GM12878 (cell line): ENCODE results near the gene MGLL. TPM values are rescaled to one million over a fixed set of nuclear protein-coding genes. Genes with fewer than 3 reads are reported as not detected.

Experiments used
- ATF2 ChIP-seq: IDR thresholded peaks from 2 replicates; pipeline ENCODE4 v1.6.1; 2012; ENCODE audit warnings: low read length, inconsistent platforms
- CEBPZ ChIP-seq: fragments of 150-350 bp; IDR thresholded peaks from 2 replicates; pipeline ENCODE4 v1.6.1; 2016; ENCODE audit warnings: low read depth, low read length
- MYB ChIP-seq: fragments of 150-350 bp; IDR thresholded peaks from 2 replicates; pipeline ENCODE4 v1.6.1; 2014; ENCODE audit warnings: mild to moderate bottlenecking, low read depth, low read length, borderline replicate concordance
- NFYB ChIP-seq: IDR thresholded peaks from 2 replicates; pipeline ENCODE4 v1.6.1; 2011; ENCODE audit warnings: low read depth, mild to moderate bottlenecking, low read length, improper control_type of control experiment, moderate library complexity; ENCODE audit not compliant: insufficient read depth
- POU2F2 ChIP-seq: IDR thresholded peaks from 3 replicates; pipeline ENCODE4 v1.6.1; 2011; ENCODE audit warnings: low read depth, mild to moderate bottlenecking, low read length, borderline replicate concordance
- REST ChIP-seq: IDR thresholded peaks from 2 replicates; pipeline ENCODE4 v1.6.1; 2012; ENCODE audit warnings: mild to moderate bottlenecking, low read depth, low read length
- SRF ChIP-seq, 2 experiments: IDR thresholded peaks; 2 replicates each; pipeline ENCODE4 v1.6.1; 2011; ENCODE audit warnings: low read depth in 2 of 2, low read length in 2 of 2, mild to moderate bottlenecking in 1 of 2, moderate library complexity in 1 of 2
- USF1 ChIP-seq: IDR thresholded peaks from 2 replicates; pipeline ENCODE4 v1.6.1; 2011; ENCODE audit warnings: borderline replicate concordance, low read depth, mild to moderate bottlenecking, moderate library complexity, mixed read lengths, low read length; ENCODE audit not compliant: insufficient read depth; ENCODE audit errors: extremely low read length
- polyA plus RNA-seq, 11 experiments: library from polyadenylated mRNA; depleted of rRNA in 4 of 11; unstranded in 6 of 11; stranded (reverse) in 5 of 11; fragments of >200 nt; fragmentation: Nextera tagmentation in 4 of 11; fragmentation: Illumina TruSeq in 1 of 11; extraction: Ambion mirVana in 4 of 11; extraction: Trizol in 1 of 11; gene quantifications; 1 replicate in 1 of 11; 2 replicates in 10 of 11; pipeline versions ENCODE4 v1.2.1 to v1.2.3, GENCODE V29; 2011 to 2016; ENCODE audit warnings: inconsistent platforms in 2 of 11, missing spikeins in 2 of 11, low read depth in 1 of 11
- total RNA-seq, 4 experiments: library from RNA; depleted of rRNA in 3 of 4; stranded (reverse); fragments of >200 nt in 3 of 4; fragmentation: Illumina TruSeq in 1 of 4; extraction: Trizol in 1 of 4; gene quantifications; 2 replicates each; pipeline versions ENCODE4 v1.2.1 to v1.2.3, GENCODE V29; 2013 to 2021

Gene MGLL
- total and polyA plus RNA-seq, 10 of the 15 experiments (the other 5 are each of a cell fraction or from before 2014, with no cell fraction given), result 44.9 to 177 (median 72.9) TPM

- TF ChIP-seq POU2F2, result no peak
- TF ChIP-seq NFYB, result 0 out of 2 replicates have a peak, but pooled peaks have one; percentile 36
- no peak for TF ChIP-seq SRF (IDR thresholded peaks at IDR 0.05; ENCODE audit: low read depth in 2 of 2, low read length in 2 of 2)
- no peak for TF ChIP-seq CEBPZ
- TF ChIP-seq REST, result no peak
- peak; percentile 54 for TF ChIP-seq USF1
- TF ChIP-seq ATF2, result no peak
- TF ChIP-seq MYB, result no peak
Observed at GRCh38 chr3:127772273-127772672, 50.0 kb downstream of the MGLL start (continued).
